ENCODE results near the gene OR9G1.
"Not testable (repeated sequence)": the region's sequence is repeated elsewhere in the genome, so short reads cannot be mapped to it uniquely, and the experiment has no call there.

Gene OR9G1

DNA sequence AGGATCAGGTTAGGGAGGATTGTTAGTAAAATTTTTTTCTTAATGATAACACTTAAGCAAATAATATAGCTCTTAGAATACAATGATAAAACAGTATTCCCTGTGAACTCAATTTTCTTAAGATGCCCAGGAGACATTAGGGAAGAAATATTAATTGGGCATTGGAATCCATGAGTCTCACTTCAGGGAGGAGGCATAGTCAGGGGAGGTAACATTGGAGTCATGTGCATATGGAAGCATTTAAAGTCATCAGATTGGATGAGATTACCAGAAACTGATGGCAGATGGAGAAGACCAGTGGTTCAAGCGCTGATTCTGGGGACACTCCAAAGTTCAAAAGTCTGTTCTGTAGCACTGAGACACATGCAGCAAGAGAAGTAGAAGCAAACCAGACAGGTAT is at the start of gene OR9G1:
Gene OR9G1 (plus strand): TSS at position 301 of the 400 bp plus-strand sequence. CDS start 1,293 bp downstream, outside the sequence.
- TF ChIP-seq ZFX (IDR thresholded peaks at IDR 0.05), result no peak
- TF ChIP-seq, protein P1, sequence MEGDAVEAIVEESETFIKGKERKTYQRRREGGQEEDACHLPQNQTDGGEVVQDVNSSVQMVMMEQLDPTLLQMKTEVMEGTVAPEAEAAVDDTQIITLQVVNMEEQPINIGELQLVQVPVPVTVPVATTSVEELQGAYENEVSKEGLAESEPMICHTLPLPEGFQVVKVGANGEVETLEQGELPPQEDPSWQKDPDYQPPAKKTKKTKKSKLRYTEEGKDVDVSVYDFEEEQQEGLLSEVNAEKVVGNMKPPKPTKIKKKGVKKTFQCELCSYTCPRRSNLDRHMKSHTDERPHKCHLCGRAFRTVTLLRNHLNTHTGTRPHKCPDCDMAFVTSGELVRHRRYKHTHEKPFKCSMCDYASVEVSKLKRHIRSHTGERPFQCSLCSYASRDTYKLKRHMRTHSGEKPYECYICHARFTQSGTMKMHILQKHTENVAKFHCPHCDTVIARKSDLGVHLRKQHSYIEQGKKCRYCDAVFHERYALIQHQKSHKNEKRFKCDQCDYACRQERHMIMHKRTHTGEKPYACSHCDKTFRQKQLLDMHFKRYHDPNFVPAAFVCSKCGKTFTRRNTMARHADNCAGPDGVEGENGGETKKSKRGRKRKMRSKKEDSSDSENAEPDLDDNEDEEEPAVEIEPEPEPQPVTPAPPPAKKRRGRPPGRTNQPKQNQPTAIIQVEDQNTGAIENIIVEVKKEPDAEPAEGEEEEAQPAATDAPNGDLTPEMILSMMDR (conservative IDR thresholded peaks at IDR 0.05), result no peak
- H3K27ac ChIP-seq, result no peak within 1 kb of the TSS

DNA sequence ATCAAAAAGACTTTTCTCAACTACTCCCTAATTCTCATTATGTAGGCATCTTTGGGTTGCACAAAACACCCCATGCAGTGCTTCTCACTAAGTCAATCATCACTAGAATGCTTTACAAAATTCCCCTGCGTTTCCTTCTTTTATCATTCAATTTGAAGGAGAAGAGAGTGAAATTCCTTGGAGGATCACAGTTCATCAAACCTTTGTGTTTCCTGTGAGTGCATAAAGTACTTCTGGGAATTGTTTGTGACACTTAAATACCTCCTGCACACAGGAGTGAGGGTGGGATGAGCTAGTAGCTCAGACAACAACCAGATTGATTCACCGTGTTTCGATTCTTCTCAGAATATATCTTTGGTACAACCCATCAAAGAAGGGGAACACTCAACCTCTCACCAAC is 39.1 kb upstream of the OR9G1 start:
- H3K27ac ChIP-seq, result no peak overlapping the region
- TF ChIP-seq, protein P1 (conservative IDR thresholded peaks at IDR 0.05), result no peak
- TF ChIP-seq ZFX (IDR thresholded peaks at IDR 0.05), result no peak

GRCh38 chr11:56663386-56663785 is 35.5 kb upstream of the OR9G1 start, which contains the start of gene OR5AR1:
TSS of gene OR5AR1 (plus strand) at chr11:56663686. CDS start at chr11:56663686, 0 bp downstream.
- no peak within 1 kb of the TSS for H3K27ac ChIP-seq
- TF ChIP-seq ZFX (IDR thresholded peaks at IDR 0.05), result no peak
- TF ChIP-seq, protein P1 (conservative IDR thresholded peaks at IDR 0.05), result no peak

GRCh38 chr11:56670984-56671383 is 27.9 kb upstream of the OR9G1 start:
- no peak overlapping the region for H3K27ac ChIP-seq
- TF ChIP-seq ZFX (IDR thresholded peaks at IDR 0.05), result no peak
- TF ChIP-seq, protein P1 (conservative IDR thresholded peaks at IDR 0.05), result no peak

DNA sequence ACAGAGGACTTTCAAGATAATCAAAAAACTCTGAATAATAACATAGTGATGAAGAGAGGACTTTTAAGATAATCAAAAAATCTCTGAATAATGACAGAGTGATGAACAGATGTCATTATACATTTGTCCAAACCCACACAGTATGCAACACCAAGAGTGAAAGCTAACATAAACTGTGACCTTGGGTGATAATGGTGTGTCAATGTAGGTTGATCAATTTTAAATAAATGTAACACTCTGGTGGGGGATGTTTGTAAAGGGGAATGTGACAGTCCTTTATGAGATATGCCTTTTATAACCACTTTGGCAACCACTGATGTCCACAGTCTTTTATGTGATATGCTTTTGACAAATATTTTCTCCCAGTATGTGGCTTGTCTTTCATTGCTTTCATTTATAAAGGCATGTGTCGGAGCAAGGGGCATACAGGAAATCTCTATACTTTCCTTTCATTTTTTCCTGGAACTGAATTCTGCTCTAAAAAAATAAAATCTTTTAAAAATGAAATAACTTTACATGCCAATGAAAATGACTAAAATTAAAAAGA is 10.3 kb upstream of the OR9G1 start:
- TF ChIP-seq ZFX (IDR thresholded peaks at IDR 0.05), result no peak
- no peak overlapping the region for H3K27ac ChIP-seq

DNA sequence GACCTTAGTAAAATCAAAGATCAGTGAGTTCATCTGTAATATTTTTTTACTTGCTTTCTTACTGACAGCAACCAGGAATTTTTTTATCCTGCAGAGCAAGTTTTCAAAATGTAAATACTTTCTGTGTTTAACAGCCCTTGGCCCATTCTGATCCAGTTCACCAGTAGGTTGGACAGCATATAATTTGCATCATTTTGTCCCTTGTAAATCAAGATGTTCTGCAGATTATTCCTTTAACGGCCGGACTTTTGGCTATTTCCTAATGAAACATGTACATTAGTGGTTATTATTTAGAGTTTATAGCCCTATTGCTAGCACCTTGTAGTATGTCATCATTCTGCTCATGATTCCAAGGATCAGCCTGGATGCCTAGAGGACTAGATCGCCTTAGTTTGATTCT is 7.7 kb upstream of the OR9G1 start:
- H3K27ac ChIP-seq, result not testable (repeated sequence)

- TF ChIP-seq, protein P1 (conservative IDR thresholded peaks at IDR 0.05), result no peak
- TF ChIP-seq ZFX (IDR thresholded peaks at IDR 0.05), result no peak
- H3K27ac ChIP-seq, result no peak overlapping the region
Observed at GRCh38 chr11:56693428-56693827, 5.5 kb upstream of the OR9G1 start.

- H3K27ac ChIP-seq, result no peak overlapping the region
- no peak for TF ChIP-seq ZFX (IDR thresholded peaks at IDR 0.05)
- TF ChIP-seq, protein P1 (conservative IDR thresholded peaks at IDR 0.05), result no peak
Observed at GRCh38 chr11:56700242-56700913, 1.5 kb downstream of the OR9G1 start.

Data from C4-2B (cell line).